HepG2 (cell line): Measurements from ENCODE around the gene EPB41L1. TPM values are rescaled to one million over a fixed set of nuclear protein-coding genes. Genes with fewer than 3 reads are reported as not detected.

Source experiments
- ATAC-seq: fragments of 200-7000 bp; cut with Tn5 transposase; 3 replicates; pipeline ENCODE4 v1.9.1; 2020; ENCODE audit warnings: mild to moderate bottlenecking, moderate library complexity
- BruUV-seq: library from RNA; stranded (reverse); fragments of 400-500 nt; replicated peaks from 2 replicates; lab custom pipeline; 2021; lab: Mats Ljungman, UMichigan
- CTCF ChIA-PET: fragments of 300-600 bp; formaldehyde crosslinking; extraction: SDS; loops from one replicate; lab custom pipeline; 2021; ENCODE audit warnings: low total read pairs, inconsistent platforms, low intra/inter-chr PET ratio; lab: Yijun Ruan, JAX
- POLR2A ChIA-PET: fragments of 350-600 bp; sonication (Branson Sonifier 250); formaldehyde crosslinking; loops from one replicate; lab custom pipeline; 2020; ENCODE audit warnings: antibody characterized with exemption, inconsistent platforms; lab: Yijun Ruan, JAX
- DNase-seq: peaks from one replicate; pipeline ENCODE4 v3.0.0-alpha.2; 2015; ENCODE audit warnings: low spot score
- FAIRE-seq: peaks from 3 replicates; lab custom pipeline; 2011; peaks lifted over from hg19 to GRCh38; lab: Jason Lieb, UNC
- H2AFZ ChIP-seq: one replicate; pipeline ENCODE4 v1.6.1; 2011; ENCODE audit warnings: low read length, inconsistent platforms
- H3K27ac ChIP-seq: fragments of 300-600 bp; 3 replicates; pipeline ENCODE4 v1.8.0; 2011; ENCODE audit warnings: mixed run types, mild to moderate bottlenecking, mixed read lengths, low read length, inconsistent platforms; ENCODE audit not compliant: insufficient read depth; ENCODE audit errors: extremely low read length
- H3K27me3 ChIP-seq, 2 experiments: fragments of 200-600 bp in 1 of 2; 2 replicates in 1 of 2; 3 replicates in 1 of 2; pipeline versions ENCODE4 v1.6.0 to v1.8.0; 2011; ENCODE audit warnings: low read length in 2 of 2, mild to moderate bottlenecking in 2 of 2, moderate library complexity in 2 of 2, inconsistent platforms in 1 of 2; ENCODE audit not compliant: insufficient read depth in 2 of 2, control insufficient read depth in 1 of 2
- H3K36me3 ChIP-seq, 2 experiments: fragments of 200-600 bp in 1 of 2; replicated peaks in 1 of 2; 2 replicates in 1 of 2; 3 replicates in 1 of 2; pipeline versions ENCODE4 v1.5.1 to v1.8.0; 2011; ENCODE audit warnings: low read length in 2 of 2, inconsistent platforms in 1 of 2; ENCODE audit not compliant: insufficient read depth in 2 of 2, control insufficient read depth in 1 of 2
- H3K4me1 ChIP-seq: 2 replicates; pipeline ENCODE4 v1.5.1; 2012; ENCODE audit warnings: low read length, inconsistent platforms; ENCODE audit not compliant: insufficient read depth
- H3K4me2 ChIP-seq: 2 replicates; pipeline ENCODE4 v1.6.0; 2011; ENCODE audit warnings: low read depth, low read length, inconsistent platforms
- H3K4me3 ChIP-seq, 3 experiments: fragments of 200-600 bp in 1 of 3; sonication (generic), shearing (Covaris generic) in 1 of 3; replicated peaks in 1 of 3; 2 replicates each; pipeline ENCODE4 v1.5.1; 2011 to 2016; ENCODE audit warnings: low read length in 3 of 3, inconsistent platforms in 2 of 3, low read depth in 2 of 3, mild to moderate bottlenecking in 2 of 3, control low read depth in 1 of 3, mixed read lengths in 1 of 3; ENCODE audit not compliant: insufficient read depth in 1 of 3
- H3K79me2 ChIP-seq: one replicate; pipeline ENCODE4 v1.6.1; 2011; ENCODE audit warnings: low read length, inconsistent platforms; ENCODE audit not compliant: insufficient read depth
- H3K9ac ChIP-seq: 2 replicates; pipeline ENCODE4 v1.6.0; 2011; ENCODE audit warnings: mild to moderate bottlenecking, low read depth, low read length, inconsistent platforms; ENCODE audit not compliant: insufficient read depth
- H3K9me3 ChIP-seq: 2 replicates; pipeline ENCODE4 v1.5.1; 2012; ENCODE audit warnings: mild to moderate bottlenecking, low read length
- H4K20me1 ChIP-seq: 2 replicates; pipeline ENCODE4 v1.6.0; 2011; ENCODE audit warnings: inconsistent platforms, mild to moderate bottlenecking, low read length, moderate library complexity; ENCODE audit not compliant: insufficient read depth
- MTF1 ChIP-seq: sonication (generic); formaldehyde crosslinking; IDR thresholded peaks from 2 replicates; pipeline ENCODE4 v1.5.0; 2020; ENCODE audit warnings: missing genetic modification reagents
- PRDM4 ChIP-seq: sonication (generic); formaldehyde crosslinking; IDR thresholded peaks from 2 replicates; pipeline ENCODE4 v1.9.0; 2021; ENCODE audit warnings: missing genetic modification reagents, borderline replicate concordance
- RBFOX2 ChIP-seq: fragments of 200-400 bp; formaldehyde crosslinking; IDR thresholded peaks from 2 replicates; pipeline ENCODE4 v1.6.1; 2017; ENCODE audit warnings: low read depth, mild to moderate bottlenecking, low read length
- U2AF2 ChIP-seq: fragments of 200-400 bp; formaldehyde crosslinking; IDR thresholded peaks from 2 replicates; pipeline ENCODE4 v1.6.1; 2017; ENCODE audit warnings: low read depth, mild to moderate bottlenecking, low read length
- ZNF431 ChIP-seq: sonication (generic); formaldehyde crosslinking; IDR thresholded peaks from 2 replicates; pipeline ENCODE4 v1.9.0; 2022; ENCODE audit warnings: missing genetic modification reagents, low read depth, mild to moderate bottlenecking, borderline replicate concordance
- ZNF446 ChIP-seq: sonication (generic); formaldehyde crosslinking; IDR thresholded peaks from 2 replicates; pipeline ENCODE4 v1.5.0; 2020; ENCODE audit warnings: mild to moderate bottlenecking, missing genetic modification reagents
- ZNF558 ChIP-seq: sonication (generic); formaldehyde crosslinking; IDR thresholded peaks from 2 replicates; pipeline ENCODE4 v1.9.0; 2022; ENCODE audit warnings: mild to moderate bottlenecking, missing genetic modification reagents, borderline replicate concordance
- ZNF784 ChIP-seq: sonication (generic); formaldehyde crosslinking; IDR thresholded peaks from 2 replicates; pipeline ENCODE4 v1.5.1; 2020; ENCODE audit warnings: missing genetic modification reagents, mild to moderate bottlenecking, borderline replicate concordance
- WGBS: methylation state at CpG from one replicate; pipeline ENCODE4 v1.1.6; 2017; ENCODE audit warnings: low lambda C conversion rate; 5-methylcytosine and 5-hydroxymethylcytosine counted together
- in situ Hi-C: cut with HindIII; loops from 2 replicates; pipeline ENCODE4 v1.10.0; 2017; ENCODE audit warnings: low pct_unique_long_range_greater_than_20kb; ENCODE audit not compliant: extremely low pct_ligation_motif_present
- intact Hi-C: fragments of 100-400 bp; cut with micrococcal nuclease; formaldehyde crosslinking; loops from one replicate; pipeline ENCODE4 v1.10.0; 2022; ENCODE audit not compliant: unreplicated experiment
- polyA plus RNA-seq, 8 experiments: library from polyadenylated mRNA; depleted of rRNA in 3 of 8; stranded (reverse) in 7 of 8; unstranded in 1 of 8; fragments of >200 nt; fragmentation: Illumina TruSeq in 4 of 8; extraction: Trizol in 4 of 8; gene quantifications; 2 replicates each; pipeline versions ENCODE4 v1.2.1 to v1.2.3, GENCODE V29; 2011 to 2016; ENCODE audit warnings: low read depth in 4 of 8, missing spikeins in 1 of 8, mixed read lengths in 1 of 8; ENCODE audit not compliant: insufficient read depth in 1 of 8
- total RNA-seq, 5 experiments: library from RNA; depleted of rRNA; stranded (reverse); fragments of >200 nt; fragmentation: Illumina TruSeq; extraction: Trizol; gene quantifications; 2 replicates each; pipeline ENCODE4 v1.2.3, GENCODE V29; 2016; ENCODE audit warnings: low read depth in 1 of 5
- TF ChIP-seq, protein P1 (sequence below): sonication (generic); formaldehyde crosslinking; IDR thresholded peaks from 2 replicates; pipeline ENCODE4 v1.5.1; 2020; ENCODE audit warnings: missing genetic modification reagents, mild to moderate bottlenecking, borderline replicate concordance
- TF ChIP-seq, protein P2 (sequence below): sonication (generic); formaldehyde crosslinking; IDR thresholded peaks from 2 replicates; pipeline ENCODE4 v1.4.0; 2020; ENCODE audit warnings: missing genetic modification reagents; ENCODE audit errors: not compliant biosample characterization
- TF ChIP-seq, protein P3 (sequence below): sonication (generic); formaldehyde crosslinking; IDR thresholded peaks from 2 replicates; pipeline ENCODE4 v1.5.1; 2020; ENCODE audit warnings: missing genetic modification reagents, mild to moderate bottlenecking, borderline replicate concordance

EPB41L1 gene
- total and polyA plus RNA-seq, 2 of the 13 experiments (the other 11 are each of a cell fraction or from before 2014, with no cell fraction given) = 16.7 to 39.0 TPM

- Histone ChIP-seq H2AFZ (no peak overlapping the region), H3K79me2 (peaks cover 15% of the 10 kb centered on the region), H3K27me3 (no peaks in the 10 kb centered on the region), H4K20me1 (no peaks in the 10 kb centered on the region), H3K4me2 (no peak overlapping the region), H3K4me1 (peaks cover 6% of the 10 kb centered on the region), H3K9ac (no peak overlapping the region), H3K4me3 (no peak overlapping the region), H3K27ac (no peak overlapping the region), H3K9me3 (no peaks in the 10 kb centered on the region), H3K36me3 (peaks cover 53 to 89% of the 10 kb centered on the region in 2 experiments)
- BruUV-seq = no TSS peak
- ChIA-PET CTCF (no interaction called here), POLR2A (no interaction called here)
- intact Hi-C loops = no loop called here
- FAIRE-seq = no peak
- in situ Hi-C loops = no loop called here
- TF ChIP-seq ZNF784 (CRISPR knock-in tag) = no peak
- TF ChIP-seq RBFOX2 = 0 out of 2 replicates have a peak, but pooled peaks have one; percentile 21
- no peak for ATAC-seq
- 95% methylated on average over 1 of the region's 1 CpG for WGBS
- no peak for DNase-seq
Measured at GRCh38 chr20:36243726-36244125, 89.2 kb downstream of the EPB41L1 start.

DNA sequence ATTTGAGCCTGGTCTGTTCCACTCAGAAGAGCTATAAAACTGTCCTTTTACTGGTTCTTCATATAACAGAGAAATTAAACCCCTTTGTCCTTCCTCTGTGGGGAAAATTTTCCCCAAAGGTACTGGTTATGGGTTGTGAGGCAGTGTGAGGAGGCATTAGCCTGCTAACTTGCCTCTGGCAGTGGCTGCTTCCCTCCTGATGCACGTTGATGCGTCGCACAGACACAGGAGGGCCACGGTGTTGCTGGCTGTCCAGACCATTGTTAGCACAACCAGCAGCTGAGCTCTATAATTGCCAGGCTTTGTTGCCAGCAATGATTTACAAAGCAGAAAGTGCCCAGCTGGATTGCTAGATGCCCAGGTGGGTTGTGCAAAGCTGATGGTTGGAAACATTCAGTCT is 91.9 kb downstream of the EPB41L1 start:
- Histone ChIP-seq H3K9me3 (no peaks in the 10 kb centered on the region), H3K4me2 (no peak overlapping the region), H3K27ac (no peak overlapping the region), H2AFZ (no peak overlapping the region), H3K9ac (no peak overlapping the region), H3K36me3 (peaks cover 53 to 88% of the 10 kb centered on the region in 2 experiments), H3K4me1 (no peaks in the 10 kb centered on the region), H3K79me2 (no peaks in the 10 kb centered on the region), H3K4me3 (no peak overlapping the region), H3K27me3 (no peaks in the 10 kb centered on the region), H4K20me1 (no peaks in the 10 kb centered on the region)
- ATAC-seq = no peak
- intact Hi-C loops = no loop called here
- in situ Hi-C loops = no loop called here
- no TSS peak for BruUV-seq
- ChIA-PET CTCF (no interaction called here), POLR2A (no interaction called here)
- DNase-seq = no peak
- FAIRE-seq = no peak
- 97% methylated on average over 4 of the region's 4 CpGs for WGBS
- TF ChIP-seq, protein P1, sequence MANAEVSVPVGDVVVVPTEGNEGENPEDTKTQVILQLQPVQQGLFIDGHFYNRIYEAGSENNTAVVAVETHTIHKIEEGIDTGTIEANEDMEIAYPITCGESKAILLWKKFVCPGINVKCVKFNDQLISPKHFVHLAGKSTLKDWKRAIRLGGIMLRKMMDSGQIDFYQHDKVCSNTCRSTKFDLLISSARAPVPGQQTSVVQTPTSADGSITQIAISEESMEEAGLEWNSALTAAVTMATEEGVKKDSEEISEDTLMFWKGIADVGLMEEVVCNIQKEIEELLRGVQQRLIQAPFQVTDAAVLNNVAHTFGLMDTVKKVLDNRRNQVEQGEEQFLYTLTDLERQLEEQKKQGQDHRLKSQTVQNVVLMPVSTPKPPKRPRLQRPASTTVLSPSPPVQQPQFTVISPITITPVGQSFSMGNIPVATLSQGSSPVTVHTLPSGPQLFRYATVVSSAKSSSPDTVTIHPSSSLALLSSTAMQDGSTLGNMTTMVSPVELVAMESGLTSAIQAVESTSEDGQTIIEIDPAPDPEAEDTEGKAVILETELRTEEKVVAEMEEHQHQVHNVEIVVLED (CRISPR knock-in tag) = no peak
- TF ChIP-seq ZNF446 (no peak), MTF1 (CRISPR knock-in tag) (no peak), PRDM4 (CRISPR knock-in tag) (no peak), ZNF431 (no peak), ZNF558 (CRISPR knock-in tag) (no peak), U2AF2 (no peak)
- TF ChIP-seq, protein P2, sequence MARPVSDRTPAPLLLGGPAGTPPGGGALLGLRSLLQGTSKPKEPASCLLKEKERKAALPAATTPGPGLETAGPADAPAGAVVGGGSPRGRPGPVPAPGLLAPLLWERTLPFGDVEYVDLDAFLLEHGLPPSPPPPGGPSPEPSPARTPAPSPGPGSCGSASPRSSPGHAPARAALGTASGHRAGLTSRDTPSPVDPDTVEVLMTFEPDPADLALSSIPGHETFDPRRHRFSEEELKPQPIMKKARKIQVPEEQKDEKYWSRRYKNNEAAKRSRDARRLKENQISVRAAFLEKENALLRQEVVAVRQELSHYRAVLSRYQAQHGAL (CRISPR knock-in tag) = no peak
- TF ChIP-seq, protein P3, sequence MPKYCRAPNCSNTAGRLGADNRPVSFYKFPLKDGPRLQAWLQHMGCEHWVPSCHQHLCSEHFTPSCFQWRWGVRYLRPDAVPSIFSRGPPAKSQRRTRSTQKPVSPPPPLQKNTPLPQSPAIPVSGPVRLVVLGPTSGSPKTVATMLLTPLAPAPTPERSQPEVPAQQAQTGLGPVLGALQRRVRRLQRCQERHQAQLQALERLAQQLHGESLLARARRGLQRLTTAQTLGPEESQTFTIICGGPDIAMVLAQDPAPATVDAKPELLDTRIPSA (CRISPR knock-in tag) = no peak
